Activated T-cell treated with anti-CD3 and anti-CD28 coated beads, Interleukin-2, amount 50 U/mL, for 48 hours (primary cell): ENCODE measurements around the gene RBMS2.
A peak's percentile ranks its signal among the peaks of the same experiment; 100 is the strongest.
"Not testable (repeated sequence)": the region's sequence is repeated elsewhere in the genome, so short reads cannot be mapped to it uniquely, and the experiment has no call there.

Experiments used
- DNase-seq, 2 experiments: peaks; one replicate each; pipeline ENCODE4 v3.0.0-alpha.2; 2020

RBMS2 gene, protein sequence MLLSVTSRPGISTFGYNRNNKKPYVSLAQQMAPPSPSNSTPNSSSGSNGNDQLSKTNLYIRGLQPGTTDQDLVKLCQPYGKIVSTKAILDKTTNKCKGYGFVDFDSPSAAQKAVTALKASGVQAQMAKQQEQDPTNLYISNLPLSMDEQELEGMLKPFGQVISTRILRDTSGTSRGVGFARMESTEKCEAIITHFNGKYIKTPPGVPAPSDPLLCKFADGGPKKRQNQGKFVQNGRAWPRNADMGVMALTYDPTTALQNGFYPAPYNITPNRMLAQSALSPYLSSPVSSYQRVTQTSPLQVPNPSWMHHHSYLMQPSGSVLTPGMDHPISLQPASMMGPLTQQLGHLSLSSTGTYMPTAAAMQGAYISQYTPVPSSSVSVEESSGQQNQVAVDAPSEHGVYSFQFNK

DNA sequence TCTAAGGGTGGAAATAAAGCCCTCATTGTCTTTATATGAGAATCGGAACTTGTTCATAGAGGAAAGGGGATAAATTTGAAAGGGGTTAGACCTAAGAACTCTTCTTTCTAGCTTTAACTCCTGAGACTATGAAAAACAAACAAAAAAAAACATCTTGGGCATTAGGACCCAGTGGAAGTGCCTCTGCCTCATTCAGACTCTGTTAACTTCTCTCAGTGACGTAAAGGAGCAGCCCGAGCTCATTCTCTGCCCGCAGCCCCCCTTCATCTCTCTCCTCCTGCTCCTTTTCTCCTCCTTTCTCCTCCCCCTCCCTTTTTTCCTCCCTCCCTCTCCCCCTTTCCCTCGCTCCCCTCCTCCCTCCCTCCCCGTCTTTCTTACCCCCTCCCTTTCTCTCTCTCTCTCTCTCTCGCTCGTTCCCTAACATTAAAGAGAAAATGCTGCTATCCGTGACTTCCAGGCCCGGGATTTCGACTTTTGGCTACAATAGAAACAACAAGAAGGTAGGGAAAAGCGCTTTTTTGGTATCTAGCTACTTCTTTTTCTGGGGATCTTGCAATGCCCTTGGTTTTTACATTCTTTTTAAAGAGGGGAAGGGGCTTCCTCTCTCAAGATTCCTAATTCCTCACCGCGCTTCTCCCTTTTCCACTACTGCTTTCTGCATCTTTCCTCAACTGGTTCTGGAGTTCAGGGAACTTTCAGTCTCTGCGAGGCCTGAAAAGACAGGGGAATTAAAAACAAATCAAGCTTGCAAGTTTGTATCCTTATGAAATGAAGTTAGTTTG is at the start of gene RBMS2:
Gene RBMS2 (plus strand): TSS at position 231 of the 782 bp plus-strand sequence. CDS start 204 bp downstream, at position 435.
- peak in 1 of 2 experiments; percentile 40 for DNase-seq

DNA sequence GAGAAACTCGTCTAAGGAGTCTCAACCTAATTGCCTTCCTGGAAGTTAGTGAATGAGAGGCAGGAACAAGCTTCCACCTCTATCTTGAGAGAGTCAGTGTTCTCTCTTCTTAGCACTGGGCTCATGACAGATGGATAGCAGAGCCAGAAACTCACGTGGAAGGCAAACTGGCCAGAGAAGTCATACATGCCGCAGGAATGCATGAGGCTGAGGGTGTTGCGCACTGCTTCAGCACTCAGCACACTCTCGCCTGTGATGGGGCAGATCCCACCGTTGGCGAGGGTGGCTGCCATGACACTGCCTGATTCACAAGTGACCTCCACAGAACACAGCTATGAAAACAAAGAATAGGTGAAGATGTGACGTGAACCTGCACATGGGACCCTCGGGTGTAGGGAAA is 47.2 kb upstream of the RBMS2 start:
- no peak for DNase-seq

DNA sequence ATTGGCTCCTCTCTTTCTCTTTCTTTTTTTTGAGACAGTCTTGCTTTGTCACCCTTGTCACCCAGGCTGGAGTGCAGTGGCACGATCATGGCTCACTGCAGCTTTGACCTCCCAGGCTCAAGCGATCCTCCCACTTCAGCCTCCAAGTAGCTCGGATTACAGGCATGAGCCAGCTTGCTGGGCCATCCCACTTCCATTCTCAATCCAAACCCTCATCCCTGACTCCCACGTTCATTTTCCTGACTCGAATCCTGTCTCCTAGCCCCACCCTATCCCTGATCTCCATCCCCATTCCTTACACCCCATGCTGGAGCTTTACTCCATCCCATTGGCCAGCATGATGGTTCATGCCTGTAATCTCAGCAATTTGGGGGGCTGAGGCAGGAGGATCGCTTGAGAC is 45.5 kb upstream of the RBMS2 start:
- no peak for DNase-seq

DNA sequence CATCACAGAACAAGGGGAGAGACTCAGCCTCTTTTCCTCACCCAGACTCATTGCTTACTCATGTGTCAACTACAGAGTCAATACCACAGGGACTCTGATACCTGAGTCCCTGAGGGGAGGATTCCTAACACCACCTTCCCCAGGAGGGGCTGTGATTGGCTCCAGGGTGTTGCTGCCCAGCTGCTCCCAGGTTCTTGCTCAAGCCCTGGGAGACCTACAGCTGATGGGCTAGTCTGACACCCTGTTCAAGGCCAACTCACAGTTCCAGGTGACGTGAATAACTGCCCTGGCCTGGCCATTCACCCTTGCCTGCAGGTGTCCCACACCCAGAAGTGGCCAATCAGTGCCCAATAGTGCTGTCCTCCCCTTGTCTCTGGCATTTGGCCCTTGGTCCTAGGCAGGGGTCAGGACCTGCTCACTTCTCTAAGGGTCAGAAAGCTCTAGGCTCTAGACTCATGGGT is 44.6 kb upstream of the RBMS2 start:
- DNase-seq: no peak

DNA sequence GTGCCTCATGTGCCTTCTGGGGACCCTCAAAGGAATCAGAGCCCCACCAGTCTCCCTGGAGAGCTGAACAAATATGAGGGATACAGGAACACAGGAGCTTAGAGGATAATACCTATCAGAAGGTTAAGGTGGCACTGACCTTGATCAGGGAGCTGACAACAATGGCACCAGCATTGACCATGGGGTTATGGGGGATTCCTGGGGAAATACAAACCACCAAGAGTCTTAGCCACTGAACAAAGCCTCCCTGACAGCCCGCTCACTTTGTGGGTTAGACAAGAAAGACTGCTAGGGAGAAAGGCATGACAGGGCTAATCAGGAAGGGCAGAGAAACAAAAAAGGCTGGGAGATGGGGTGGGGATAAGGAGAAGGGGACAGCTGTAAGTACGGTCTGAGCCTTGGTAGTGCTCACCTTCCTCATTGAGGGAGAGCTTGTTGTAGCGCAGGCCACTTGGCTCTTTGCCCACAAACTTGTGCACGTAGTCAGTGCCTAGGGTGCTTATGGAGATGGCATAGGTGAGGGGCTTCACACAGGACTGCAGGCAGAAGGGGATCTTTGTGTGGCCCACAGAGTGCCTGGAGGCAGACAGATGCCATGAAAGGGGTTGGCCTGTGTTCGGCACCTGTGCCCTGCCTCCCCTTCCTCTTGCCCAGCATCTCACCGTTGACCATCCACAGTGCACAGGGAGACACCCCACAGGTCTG is 43.9 kb upstream of the RBMS2 start:
- no peak for DNase-seq

DNA sequence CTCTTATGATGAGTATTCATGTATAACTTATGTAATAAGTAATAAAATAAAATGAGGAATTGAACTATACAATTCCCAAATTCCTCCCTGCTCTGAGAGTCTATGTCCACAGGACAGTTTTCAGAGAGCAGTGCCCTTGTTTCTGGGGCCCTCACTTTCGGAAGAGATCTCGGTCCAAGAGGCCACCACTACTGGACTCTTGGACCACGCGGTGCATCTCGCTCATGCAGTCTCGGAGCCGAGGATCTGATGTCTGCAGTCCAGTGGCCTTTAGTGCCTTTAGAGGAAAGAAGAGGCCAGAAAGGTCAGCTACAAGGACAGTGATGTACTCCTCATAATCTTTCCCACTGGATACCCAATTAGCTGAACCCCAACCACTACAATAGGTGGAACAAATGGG is 42.0 kb upstream of the RBMS2 start:
- no peak for DNase-seq

DNA sequence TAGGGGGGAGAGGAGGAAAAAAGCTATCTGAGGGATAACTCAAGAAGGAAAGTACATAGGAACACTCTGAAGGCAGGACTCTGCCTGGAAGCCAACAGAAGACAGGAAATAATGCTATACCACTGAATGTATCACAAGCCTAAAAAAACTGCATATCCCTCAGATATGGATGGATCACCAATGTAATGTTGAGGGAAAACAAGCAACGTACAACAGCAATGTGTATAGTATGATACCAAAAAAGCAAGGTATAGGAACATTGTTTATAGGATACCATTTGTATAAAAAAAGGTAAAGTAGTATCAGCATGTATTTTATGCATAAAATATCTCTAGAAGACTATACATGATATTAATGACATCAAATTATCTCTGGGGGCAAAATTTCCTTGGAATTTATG is 37.1 kb upstream of the RBMS2 start:
- DNase-seq: no peak

DNA sequence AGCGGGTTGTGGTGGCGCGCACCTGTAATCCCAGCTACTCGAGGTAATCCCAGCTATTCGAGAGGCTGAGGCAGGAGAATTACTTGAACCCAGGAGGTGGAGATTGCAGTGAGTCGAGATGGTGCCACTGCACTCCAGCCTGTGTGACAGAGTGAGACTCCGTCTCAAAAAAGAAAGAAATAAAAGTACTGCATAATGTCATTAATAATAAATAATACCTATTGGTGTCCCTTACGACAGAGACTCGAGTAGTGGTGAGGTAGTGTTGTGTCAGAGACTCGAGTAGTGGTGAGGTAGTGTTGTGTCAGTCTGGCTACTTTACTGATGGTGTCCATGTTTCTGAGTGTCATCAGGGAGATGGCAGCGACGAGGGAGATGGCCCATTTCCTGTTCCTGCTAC is 34.9 kb upstream of the RBMS2 start:
- no peak for DNase-seq

DNA sequence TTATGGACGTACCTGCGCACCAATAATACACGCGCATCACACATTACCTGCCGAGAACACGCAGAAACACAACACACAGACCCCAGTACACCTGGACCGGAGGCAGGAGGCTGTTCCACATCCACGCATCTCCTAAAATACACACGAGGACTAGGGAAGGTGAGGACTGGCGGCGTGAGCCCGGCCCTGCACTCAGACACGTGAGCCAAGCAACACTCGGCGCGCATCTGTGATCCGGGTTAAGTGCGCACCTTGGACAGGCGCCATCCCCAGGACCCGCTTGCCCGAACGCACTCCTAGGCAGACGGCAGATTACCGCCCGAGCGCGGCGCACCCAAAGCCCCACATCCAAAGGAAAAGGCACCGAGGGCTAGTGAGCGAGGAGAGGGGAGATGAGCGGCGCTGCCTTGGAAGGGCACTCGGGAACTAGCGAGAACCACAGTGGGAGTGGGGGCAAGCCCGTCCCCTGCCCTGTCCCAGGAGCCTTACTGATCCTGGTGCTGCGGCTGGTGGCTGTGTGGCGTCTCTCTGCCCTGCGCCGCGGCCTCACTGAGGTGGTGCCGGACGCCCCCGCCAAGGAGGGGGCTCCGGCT is 34.1 kb upstream of the RBMS2 start:
- DNase-seq: peak; percentile 50 to 57

DNA sequence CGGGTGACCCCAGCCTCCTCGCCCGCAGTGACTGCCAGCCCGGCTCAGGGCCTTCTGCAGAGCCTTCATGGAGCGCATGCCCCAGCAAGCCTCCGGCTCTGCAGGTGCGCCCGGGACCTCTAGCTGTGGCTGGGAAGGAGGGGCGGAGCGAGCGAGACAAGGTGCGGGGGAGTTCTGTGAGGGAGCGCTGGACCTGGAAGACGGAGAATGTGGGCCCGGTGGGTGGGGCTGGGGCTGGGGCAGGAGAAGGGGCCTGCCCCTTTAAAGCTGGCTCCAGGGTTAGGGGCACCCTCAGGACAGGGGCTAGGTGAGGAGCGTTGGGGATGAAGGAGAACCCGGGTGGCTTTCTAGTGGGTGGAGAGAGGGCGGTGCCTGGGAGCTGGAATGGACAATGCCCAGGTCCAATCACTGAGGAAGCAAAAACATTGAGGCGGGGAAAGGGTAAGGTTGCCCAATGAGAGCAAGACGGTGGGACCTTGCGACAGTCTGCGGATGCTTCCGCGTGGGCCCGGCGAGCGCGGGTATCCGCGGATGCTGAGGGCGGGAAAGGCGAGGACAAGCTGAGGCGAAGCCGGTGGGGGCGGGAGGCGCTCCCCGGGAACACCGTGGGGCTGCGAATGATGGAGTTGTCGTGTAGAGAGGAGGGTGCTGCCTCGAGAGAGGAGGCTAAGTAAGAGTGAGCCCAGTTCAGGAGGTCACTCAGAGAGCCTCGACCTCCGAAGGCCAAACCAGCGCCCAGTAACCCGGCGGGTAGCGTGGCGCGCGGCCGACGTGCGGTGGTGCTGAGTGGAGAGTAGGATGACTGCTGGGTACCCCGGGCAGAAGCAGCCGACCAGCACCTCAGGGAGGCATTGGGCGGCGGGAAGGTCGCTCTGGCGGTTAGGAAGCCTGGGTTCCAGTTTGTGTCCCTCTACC is 33.3 kb upstream of the RBMS2 start, which contains the start of gene GLS2:
Gene GLS2 (minus strand): TSS at position 121 of the 915 bp plus-strand sequence. CDS start 43 bp downstream, at position 78.
- DNase-seq: peak; percentile 77 to 83

DNA sequence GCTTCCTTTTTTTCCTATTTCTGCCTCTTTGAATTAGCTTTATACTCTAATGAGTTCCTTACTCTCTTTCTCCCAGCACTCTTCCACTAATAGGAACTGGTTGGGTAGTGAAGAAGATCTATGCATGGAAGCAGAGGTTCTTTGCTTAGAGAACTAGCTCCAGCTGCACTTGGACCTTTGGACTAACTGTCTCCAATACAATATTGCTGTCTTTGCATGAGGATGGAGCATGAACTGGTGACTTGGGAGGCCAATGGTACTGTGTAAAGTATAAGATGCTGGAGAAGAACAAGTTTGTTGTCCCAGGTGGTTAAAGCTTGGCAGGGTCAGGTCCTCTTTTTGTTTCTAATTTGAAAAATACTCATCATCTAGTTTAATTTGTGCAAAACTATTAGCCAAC is 31.3 kb upstream of the RBMS2 start:
- DNase-seq: no peak

DNA sequence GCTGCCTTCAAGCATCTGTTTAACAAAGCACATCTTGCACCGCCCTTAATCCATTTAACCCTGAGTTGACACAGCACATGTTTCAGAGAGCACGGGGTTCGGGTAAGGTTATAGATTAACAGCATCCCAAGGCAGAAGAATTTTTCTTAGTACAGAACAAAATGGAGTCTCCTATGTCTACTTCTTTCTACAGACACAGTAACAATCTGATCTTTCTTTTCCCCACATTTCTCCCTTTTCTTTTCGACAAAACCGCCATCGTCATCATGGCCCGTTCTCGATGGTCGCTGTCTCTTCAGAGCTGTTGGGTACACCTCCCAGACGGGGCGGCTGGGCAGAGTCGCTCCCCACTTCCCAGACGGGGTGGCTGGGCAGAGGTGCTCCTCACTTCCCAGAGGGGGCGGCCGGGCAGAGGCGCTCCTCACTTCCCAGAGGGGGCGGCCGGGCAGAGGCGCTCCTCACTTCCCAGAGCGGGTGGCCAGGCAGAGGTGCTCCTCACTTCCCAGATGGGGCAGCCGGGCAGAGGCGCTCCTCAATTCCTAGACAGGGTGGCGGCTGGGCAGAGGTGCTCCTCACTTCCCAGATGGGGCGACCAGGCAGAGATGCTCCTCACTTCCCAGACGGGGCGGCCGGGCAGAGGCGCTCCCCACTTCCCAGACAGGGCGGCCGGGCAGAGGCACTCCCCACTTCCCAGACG is 28.1 kb upstream of the RBMS2 start:
- not testable (repeated sequence) for DNase-seq

DNA sequence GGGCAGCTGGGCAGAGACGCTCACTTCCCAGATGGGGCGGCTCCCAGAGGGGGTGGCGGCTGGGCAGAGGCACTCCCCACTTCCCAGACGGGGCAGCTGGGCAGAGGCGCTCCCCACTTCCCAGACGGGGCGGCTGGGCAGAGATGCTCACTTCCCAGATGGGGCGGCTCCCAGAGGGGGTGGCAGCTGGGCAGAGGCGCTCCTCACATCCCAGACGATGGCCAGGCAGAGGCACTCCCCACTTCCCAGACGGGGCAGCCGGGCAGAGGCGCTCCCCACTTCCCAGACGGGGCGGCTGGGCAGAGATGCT is 27.6 kb upstream of the RBMS2 start:
- DNase-seq: not testable (repeated sequence)

DNA sequence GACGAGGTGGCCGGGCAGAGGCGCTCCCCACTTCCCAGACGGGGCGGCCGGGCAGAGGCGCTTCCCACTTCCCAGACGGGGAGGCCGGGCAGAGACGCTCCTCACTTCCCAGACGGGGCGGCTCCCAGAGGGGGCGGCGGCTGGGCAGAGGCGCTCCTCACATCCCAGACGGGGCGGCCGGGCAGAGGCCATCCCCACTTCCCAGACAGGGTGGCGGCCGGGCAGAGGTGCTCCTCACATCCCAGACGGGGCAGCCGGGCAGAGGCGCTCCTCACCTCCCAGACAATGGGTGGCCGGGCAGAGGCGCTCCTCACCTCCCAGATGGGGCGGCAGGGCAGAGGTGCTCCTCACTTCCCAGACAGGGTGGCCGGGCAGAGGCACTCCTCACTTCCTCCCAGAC is 27.1 kb upstream of the RBMS2 start:
- DNase-seq: not testable (repeated sequence)

DNA sequence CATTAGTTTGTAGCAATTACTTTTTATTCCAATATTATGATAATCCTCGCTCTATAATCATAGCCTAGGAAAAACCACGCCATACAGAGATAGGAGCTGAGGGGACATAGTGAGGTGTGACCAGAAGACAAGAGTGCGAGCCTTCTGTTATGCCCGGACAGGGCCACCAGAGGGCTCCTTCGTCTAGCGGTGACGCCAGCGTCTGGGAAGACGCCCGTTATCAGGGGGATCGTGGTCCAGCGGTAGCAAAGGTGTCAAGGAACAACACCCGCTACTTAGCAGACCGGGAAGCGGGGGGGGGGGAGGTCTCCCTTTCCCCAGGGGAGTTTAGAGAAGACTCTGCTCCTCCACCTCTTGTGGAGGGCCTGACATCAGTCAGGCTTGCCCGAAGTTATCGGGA is 24.9 kb upstream of the RBMS2 start:
- peak; percentile 78 to 83 for DNase-seq

DNA sequence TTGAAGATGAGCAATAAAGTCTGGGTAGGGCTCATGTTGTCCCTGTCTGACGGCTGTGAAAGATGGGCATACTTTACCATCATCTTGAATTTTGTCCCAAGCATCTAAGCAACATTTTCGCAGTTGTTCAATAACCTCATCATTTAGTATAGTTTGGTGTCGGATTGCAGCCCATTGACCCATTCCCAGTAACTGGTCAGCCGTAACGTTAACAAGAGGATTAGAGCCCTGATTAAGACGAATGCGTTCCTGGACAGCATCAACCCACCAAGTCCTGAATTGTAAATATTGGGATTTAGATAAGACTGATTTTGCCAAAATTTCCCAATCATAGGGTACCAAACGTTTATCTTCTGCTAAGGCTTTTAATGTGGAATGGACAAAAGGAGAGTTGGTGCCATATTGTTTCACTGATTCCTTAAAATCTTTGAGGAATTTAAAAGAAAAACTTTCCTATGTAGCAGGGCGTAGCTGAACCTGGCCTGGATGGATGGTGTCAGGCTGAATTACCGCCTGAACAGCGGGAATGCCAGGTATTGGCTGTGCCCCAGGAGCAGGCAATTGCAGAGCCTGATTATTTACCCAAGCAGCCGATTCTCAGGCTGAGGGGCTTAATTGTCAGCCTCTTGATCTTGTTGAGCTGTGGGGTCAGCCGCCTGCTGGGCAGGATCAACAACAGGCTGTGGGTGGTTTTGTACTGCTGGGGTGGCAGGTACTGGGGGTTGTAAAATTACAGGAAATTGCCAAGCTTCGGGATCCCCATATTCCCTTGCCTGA is 23.3 kb upstream of the RBMS2 start:
- not testable (repeated sequence) for DNase-seq

DNA sequence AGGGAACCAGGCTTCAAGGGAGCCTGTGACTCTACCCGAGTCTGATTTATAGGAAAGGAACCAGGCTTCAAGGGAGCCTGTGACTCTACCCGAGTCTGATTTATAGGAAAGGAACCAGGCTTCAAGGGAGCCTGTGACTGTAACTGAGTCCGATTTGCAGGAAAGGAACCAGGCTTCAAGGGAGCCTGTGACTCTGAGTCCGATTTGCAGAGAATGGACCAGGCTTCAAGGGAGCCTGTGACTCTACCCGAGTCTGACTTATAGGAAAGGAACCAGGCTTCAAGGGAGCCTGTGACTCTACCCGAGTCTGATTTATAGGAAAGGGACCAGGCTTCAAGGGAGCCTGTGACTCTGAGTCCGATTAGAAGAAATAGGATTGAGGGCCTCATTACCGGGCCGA is 22.2 kb upstream of the RBMS2 start:
- not testable (repeated sequence) for DNase-seq

DNA sequence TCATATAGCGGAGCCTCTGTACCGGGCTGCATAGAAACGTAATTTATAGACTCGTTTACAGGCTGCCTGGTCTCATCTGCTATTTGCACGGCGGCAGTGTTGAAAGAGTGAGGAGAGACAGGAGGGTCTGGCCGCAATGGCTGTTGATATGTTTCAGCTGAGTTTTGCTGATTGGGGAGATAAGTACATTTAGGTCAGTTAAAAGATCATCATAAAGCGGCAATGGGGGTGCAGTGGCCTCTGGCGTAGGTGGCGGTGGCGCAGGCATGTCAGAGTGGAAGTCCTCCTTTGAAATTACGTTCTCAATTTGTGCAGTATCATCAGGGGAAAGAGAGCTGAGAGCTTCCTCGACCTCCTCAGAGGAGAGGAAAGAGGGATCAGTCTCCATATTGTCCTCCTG is 21.7 kb upstream of the RBMS2 start:
- DNase-seq: not testable (repeated sequence)

DNA sequence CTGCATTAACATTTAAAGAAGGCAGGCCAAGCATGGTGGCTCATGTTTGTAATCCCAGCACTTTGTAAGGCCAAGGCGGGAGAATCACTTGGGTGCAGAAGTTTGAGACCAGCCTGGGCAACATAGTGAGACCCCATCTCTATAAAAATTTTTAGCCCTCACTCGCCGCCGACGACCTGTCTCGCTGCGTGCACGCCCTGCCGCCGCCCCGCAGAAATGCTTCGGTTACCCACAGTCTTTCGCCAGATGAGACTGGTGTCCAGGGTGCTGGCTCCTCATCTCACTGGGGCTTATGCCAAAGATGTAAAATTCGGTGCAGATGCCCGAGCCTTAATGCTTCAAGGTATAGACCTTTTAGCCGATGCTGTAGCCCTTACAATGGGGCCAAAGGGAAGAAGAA is 10.8 kb upstream of the RBMS2 start:
- DNase-seq: no peak

DNA sequence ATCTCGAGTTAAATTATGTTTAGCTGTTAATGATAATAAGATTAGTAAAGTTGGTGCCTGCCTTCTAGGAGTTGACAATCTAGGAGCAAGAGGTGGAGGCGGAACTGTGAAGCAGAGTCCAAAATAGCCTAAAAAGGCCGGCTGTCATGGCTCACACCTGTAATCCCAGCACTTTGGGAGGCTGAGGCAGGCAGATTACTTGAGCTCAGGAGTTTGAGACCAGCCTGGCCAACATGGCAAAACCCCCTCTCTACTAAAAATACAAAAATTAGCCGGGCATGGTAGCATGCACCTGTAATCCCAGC is 7.7 kb upstream of the RBMS2 start:
- not testable (repeated sequence) for DNase-seq

DNA sequence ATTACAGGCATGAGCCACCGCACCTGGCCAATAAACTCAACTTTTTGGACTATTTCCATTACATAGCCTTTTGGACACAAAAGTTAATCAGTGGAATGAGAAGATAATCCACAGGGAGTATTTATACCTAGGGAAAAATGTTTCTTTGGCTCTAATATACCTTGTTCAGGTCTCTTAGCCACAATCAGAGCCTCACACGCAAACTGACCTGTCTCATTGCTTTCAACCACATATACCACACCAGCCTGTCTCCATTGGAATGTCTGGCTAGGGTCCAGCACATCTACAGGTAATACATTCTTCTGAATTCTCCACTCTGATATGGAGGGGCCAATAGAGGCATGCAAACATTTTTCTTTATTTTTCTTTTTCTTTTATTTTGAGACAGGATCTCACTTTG is 3.8 kb upstream of the RBMS2 start:
- no peak for DNase-seq
